ENCODE results near the gene NACA2. TPM values are rescaled to one million over a fixed set of nuclear protein-coding genes. Genes with fewer than 3 reads are reported as not detected.

NACA2 gene
- total and polyA plus RNA-seq, 2 of the 8 experiments (the other 6 are each of a cell fraction or from before 2014, with no cell fraction given), result not detected

DNA sequence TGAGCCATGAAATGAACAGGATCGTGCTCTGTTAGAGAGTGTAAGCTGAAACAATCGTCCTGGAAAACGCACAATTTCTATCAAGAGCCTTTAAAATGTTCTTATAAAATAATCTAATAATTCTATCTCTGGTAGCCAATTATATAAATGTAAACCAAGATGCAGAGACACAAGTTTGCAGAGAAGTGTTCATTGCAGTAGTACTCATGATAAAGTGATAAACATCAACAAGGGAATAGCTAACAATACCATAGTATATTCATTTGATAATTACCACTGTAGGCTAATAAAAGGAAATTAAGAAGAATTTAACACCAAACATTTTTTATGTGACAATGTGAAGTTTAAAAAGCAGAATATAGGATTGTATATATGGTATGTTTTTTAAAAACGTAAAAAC, 12.4 kb downstream of the NACA2 start (continued):
- TF ChIP-seq, protein P1, sequence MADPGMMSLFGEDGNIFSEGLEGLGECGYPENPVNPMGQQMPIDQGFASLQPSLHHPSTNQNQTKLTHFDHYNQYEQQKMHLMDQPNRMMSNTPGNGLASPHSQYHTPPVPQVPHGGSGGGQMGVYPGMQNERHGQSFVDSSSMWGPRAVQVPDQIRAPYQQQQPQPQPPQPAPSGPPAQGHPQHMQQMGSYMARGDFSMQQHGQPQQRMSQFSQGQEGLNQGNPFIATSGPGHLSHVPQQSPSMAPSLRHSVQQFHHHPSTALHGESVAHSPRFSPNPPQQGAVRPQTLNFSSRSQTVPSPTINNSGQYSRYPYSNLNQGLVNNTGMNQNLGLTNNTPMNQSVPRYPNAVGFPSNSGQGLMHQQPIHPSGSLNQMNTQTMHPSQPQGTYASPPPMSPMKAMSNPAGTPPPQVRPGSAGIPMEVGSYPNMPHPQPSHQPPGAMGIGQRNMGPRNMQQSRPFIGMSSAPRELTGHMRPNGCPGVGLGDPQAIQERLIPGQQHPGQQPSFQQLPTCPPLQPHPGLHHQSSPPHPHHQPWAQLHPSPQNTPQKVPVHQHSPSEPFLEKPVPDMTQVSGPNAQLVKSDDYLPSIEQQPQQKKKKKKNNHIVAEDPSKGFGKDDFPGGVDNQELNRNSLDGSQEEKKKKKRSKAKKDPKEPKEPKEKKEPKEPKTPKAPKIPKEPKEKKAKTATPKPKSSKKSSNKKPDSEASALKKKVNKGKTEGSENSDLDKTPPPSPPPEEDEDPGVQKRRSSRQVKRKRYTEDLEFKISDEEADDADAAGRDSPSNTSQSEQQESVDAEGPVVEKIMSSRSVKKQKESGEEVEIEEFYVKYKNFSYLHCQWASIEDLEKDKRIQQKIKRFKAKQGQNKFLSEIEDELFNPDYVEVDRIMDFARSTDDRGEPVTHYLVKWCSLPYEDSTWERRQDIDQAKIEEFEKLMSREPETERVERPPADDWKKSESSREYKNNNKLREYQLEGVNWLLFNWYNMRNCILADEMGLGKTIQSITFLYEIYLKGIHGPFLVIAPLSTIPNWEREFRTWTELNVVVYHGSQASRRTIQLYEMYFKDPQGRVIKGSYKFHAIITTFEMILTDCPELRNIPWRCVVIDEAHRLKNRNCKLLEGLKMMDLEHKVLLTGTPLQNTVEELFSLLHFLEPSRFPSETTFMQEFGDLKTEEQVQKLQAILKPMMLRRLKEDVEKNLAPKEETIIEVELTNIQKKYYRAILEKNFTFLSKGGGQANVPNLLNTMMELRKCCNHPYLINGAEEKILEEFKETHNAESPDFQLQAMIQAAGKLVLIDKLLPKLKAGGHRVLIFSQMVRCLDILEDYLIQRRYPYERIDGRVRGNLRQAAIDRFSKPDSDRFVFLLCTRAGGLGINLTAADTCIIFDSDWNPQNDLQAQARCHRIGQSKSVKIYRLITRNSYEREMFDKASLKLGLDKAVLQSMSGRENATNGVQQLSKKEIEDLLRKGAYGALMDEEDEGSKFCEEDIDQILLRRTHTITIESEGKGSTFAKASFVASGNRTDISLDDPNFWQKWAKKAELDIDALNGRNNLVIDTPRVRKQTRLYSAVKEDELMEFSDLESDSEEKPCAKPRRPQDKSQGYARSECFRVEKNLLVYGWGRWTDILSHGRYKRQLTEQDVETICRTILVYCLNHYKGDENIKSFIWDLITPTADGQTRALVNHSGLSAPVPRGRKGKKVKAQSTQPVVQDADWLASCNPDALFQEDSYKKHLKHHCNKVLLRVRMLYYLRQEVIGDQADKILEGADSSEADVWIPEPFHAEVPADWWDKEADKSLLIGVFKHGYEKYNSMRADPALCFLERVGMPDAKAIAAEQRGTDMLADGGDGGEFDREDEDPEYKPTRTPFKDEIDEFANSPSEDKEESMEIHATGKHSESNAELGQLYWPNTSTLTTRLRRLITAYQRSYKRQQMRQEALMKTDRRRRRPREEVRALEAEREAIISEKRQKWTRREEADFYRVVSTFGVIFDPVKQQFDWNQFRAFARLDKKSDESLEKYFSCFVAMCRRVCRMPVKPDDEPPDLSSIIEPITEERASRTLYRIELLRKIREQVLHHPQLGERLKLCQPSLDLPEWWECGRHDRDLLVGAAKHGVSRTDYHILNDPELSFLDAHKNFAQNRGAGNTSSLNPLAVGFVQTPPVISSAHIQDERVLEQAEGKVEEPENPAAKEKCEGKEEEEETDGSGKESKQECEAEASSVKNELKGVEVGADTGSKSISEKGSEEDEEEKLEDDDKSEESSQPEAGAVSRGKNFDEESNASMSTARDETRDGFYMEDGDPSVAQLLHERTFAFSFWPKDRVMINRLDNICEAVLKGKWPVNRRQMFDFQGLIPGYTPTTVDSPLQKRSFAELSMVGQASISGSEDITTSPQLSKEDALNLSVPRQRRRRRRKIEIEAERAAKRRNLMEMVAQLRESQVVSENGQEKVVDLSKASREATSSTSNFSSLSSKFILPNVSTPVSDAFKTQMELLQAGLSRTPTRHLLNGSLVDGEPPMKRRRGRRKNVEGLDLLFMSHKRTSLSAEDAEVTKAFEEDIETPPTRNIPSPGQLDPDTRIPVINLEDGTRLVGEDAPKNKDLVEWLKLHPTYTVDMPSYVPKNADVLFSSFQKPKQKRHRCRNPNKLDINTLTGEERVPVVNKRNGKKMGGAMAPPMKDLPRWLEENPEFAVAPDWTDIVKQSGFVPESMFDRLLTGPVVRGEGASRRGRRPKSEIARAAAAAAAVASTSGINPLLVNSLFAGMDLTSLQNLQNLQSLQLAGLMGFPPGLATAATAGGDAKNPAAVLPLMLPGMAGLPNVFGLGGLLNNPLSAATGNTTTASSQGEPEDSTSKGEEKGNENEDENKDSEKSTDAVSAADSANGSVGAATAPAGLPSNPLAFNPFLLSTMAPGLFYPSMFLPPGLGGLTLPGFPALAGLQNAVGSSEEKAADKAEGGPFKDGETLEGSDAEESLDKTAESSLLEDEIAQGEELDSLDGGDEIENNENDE (IDR thresholded peaks at IDR 0.05; ENCODE audit: insufficient replicate concordance, low read length), result no peak
- no peak for TF ChIP-seq EP300 (IDR thresholded peaks at IDR 0.05; ENCODE audit: borderline replicate concordance in 1 of 2, low read depth in 2 of 2, low read length in 2 of 2)
- no peak for TF ChIP-seq CBX8 (IDR thresholded peaks at IDR 0.05; ENCODE audit: borderline replicate concordance, low read depth, low read length)
- no peak for TF ChIP-seq EGR1 (IDR thresholded peaks at IDR 0.05; ENCODE audit: borderline replicate concordance, low read depth, low read length)
- no peak for TF ChIP-seq CTCF (IDR thresholded peaks at IDR 0.05; ENCODE audit: control extremely low read depth in 1 of 3, insufficient read depth in 1 of 3, low read depth in 1 of 3, low read length in 3 of 3)
- TF ChIP-seq CBX5 (IDR thresholded peaks at IDR 0.05; ENCODE audit: low read depth, low read length), result no peak
- no peak for TF ChIP-seq RXRA (IDR thresholded peaks at IDR 0.05; ENCODE audit: insufficient read depth, low read depth, low read length)
